ENCODE data around the gene COX6B1. TPM values are rescaled to one million over a fixed set of nuclear protein-coding genes. Genes with fewer than 3 reads are reported as not detected.

Gene COX6B1
- total RNA-seq, 3 donors from 2014 or later (not counting 1 experiment from before 2014, with no cell fraction given) = 213 to 247 (median 215) TPM

DNA sequence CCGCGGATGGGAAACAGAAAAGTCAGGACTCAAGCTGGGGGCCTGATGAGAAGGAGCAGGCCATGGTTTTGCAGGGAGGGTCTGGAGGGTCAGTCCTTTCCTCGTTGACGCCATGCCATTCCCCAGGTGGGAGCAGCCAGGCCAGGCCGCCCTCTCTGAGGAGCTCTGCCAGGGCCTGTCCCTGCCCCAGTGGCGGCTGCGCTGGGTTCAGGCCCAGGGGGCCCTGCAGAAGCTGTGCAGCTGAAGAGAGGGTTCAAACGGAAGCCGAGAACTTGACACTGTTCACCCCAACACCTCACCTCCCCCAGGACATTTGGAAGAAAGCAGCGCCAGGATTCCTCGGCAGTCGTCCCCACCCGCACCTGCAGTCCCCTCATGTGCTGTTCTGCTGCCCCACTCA lies 25.4 kb upstream of the COX6B1 start:
- TF ChIP-seq, protein P1, sequence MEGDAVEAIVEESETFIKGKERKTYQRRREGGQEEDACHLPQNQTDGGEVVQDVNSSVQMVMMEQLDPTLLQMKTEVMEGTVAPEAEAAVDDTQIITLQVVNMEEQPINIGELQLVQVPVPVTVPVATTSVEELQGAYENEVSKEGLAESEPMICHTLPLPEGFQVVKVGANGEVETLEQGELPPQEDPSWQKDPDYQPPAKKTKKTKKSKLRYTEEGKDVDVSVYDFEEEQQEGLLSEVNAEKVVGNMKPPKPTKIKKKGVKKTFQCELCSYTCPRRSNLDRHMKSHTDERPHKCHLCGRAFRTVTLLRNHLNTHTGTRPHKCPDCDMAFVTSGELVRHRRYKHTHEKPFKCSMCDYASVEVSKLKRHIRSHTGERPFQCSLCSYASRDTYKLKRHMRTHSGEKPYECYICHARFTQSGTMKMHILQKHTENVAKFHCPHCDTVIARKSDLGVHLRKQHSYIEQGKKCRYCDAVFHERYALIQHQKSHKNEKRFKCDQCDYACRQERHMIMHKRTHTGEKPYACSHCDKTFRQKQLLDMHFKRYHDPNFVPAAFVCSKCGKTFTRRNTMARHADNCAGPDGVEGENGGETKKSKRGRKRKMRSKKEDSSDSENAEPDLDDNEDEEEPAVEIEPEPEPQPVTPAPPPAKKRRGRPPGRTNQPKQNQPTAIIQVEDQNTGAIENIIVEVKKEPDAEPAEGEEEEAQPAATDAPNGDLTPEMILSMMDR (IDR thresholded peaks at IDR 0.05) = no peak
- H3K27me3 Mint-ChIP-seq (ENCODE audit: low read depth in 2 of 2) = no peaks in the 10 kb centered on the region
- no peak overlapping the region for H3K27ac Mint-ChIP-seq
- H3K4me3 ChIP-seq (ENCODE audit: low read length) = no peak overlapping the region
- ATAC-seq (no peak), DNase-seq (no peak)
- 98% methylated on average over 13 of the region's 13 CpGs for WGBS (ENCODE audit: insufficient coverage)
- no peaks in the 10 kb centered on the region for H3K9me3 Mint-ChIP-seq
- H3K36me3 ChIP-seq (ENCODE audit: control insufficient read depth, insufficient read depth, low read length) = peaks cover 4% of the 10 kb centered on the region
- H3K27me3 ChIP-seq (ENCODE audit: control insufficient read depth, insufficient read depth, low read length) = no peaks in the 10 kb centered on the region
- intact Hi-C loops (cut with micrococcal nuclease) = no loop called here
- no peak overlapping the region for H3K4me3 Mint-ChIP-seq
- H3K36me3 Mint-ChIP-seq = no peaks in the 10 kb centered on the region
- no peaks in the 10 kb centered on the region for H3K9me3 ChIP-seq (ENCODE audit: control insufficient read depth, insufficient read depth, low read length)
- no peak overlapping the region for H3K27ac ChIP-seq (ENCODE audit: low read length)
- H3K4me1 Mint-ChIP-seq = no peaks in the 10 kb centered on the region
- peaks cover under 1% of the 10 kb centered on the region for H3K4me1 ChIP-seq (ENCODE audit: control insufficient read depth, insufficient read depth, low read length)

DNA sequence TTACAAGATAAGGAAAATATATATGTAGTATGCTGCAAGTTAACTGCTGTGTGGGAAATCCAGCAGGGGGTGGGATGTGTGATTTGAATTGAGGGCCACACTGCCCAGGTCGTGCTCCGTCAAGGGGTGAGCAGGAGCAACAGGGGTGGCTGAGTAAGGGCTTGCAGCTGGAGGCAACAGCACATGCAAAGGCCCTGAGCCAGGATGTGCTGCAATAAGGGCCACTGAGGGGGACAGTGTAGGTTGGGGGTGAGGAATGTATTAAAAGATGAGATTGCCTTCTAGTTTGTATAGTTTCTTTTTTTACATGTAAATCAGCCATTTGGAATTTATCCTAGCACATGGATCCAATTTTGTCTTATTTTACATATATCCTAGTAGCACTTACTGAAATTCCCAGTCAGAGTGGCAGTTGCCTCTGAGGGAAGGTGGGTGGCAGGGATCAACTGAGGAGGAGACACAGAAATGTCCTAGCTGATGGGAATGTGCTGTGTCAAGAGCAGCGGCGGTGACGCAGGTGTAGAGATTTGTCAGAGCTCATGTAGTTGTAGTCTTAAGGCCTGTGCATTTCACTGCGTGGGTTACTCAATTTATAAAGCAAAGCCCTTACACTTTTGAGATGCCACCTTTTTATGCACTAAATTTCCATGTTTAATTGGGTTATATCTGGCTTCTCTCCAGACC lies 24.7 kb upstream of the COX6B1 start:
- intact Hi-C loops (cut with micrococcal nuclease) = no loop called here
- H3K9me3 Mint-ChIP-seq = no peaks in the 10 kb centered on the region
- H3K27me3 ChIP-seq (ENCODE audit: control insufficient read depth, insufficient read depth, low read length) = no peaks in the 10 kb centered on the region
- no peak overlapping the region for H3K4me3 ChIP-seq (ENCODE audit: low read length)
- H3K27ac Mint-ChIP-seq = no peak overlapping the region
- TF ChIP-seq, protein P1 (IDR thresholded peaks at IDR 0.05) = no peak
- no peaks in the 10 kb centered on the region for H3K27me3 Mint-ChIP-seq (ENCODE audit: low read depth in 2 of 2)
- H3K4me1 Mint-ChIP-seq = peaks cover 6% of the 10 kb centered on the region in 2 donors
- no peaks in the 10 kb centered on the region for H3K9me3 ChIP-seq (ENCODE audit: control insufficient read depth, insufficient read depth, low read length)
- 95% methylated on average over 6 of the region's 6 CpGs for WGBS (ENCODE audit: insufficient coverage)
- no peak overlapping the region for H3K4me3 Mint-ChIP-seq
- H3K27ac ChIP-seq (ENCODE audit: low read length) = no peak overlapping the region
- ATAC-seq (no peak), DNase-seq (no peak)
- H3K36me3 ChIP-seq (ENCODE audit: control insufficient read depth, insufficient read depth, low read length) = peaks cover 2% of the 10 kb centered on the region
- H3K36me3 Mint-ChIP-seq = no peaks in the 10 kb centered on the region
- peaks cover 8% of the 10 kb centered on the region for H3K4me1 ChIP-seq (ENCODE audit: control insufficient read depth, insufficient read depth, low read length)

DNA sequence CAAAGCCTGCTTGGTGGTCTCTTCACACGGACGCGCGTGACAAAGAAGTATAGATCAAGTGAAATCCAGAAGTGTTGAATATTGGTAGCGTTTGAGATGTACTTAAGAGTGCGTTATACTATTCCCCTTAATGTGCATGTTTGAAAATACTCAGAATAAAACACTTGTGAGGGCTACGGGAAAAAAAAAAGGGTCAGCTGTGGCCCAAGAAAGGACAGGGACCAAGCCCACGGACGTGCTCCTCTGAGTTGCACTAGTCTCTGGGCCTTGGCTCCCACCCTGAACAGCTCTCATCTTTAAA lies 19.9 kb upstream of the COX6B1 start:
- intact Hi-C loops (cut with micrococcal nuclease) = loop anchor here (1.0 to 2.0 kb wide), 4 partner anchors 16 to 89 kb away; partner anchors contain the start of genes COX6B1 and HAUS5
- no peaks in the 10 kb centered on the region for H3K9me3 Mint-ChIP-seq
- peak overlapping the region; percentile 86 for H3K4me3 ChIP-seq (ENCODE audit: low read length)

More for the DNA sequence above, 19.9 kb upstream of the COX6B1 start:
- ATAC-seq (no peak), DNase-seq (no peak)
- Histone ChIP-seq H3K36me3 (ENCODE audit: control insufficient read depth, insufficient read depth, low read length) (peaks cover 28% of the 10 kb centered on the region), H3K27ac (ENCODE audit: low read length) (peak overlapping the region; percentile 89), H3K4me1 (ENCODE audit: control insufficient read depth, insufficient read depth, low read length) (peaks cover 23% of the 10 kb centered on the region), H3K9me3 (ENCODE audit: control insufficient read depth, insufficient read depth, low read length) (no peaks in the 10 kb centered on the region), H3K27me3 (ENCODE audit: control insufficient read depth, insufficient read depth, low read length) (no peaks in the 10 kb centered on the region)
- H3K27me3 Mint-ChIP-seq (ENCODE audit: low read depth in 2 of 2) = no peaks in the 10 kb centered on the region
- H3K27ac Mint-ChIP-seq = peak overlapping the region; percentile 96 to 97
- 25% methylated on average over 9 of the region's 9 CpGs for WGBS (ENCODE audit: insufficient coverage)
- TF ChIP-seq, protein P1 (IDR thresholded peaks at IDR 0.05) = no peak
- peaks cover 11% of the 10 kb centered on the region for H3K36me3 Mint-ChIP-seq
- peak overlapping the region; percentile 99 for H3K4me3 Mint-ChIP-seq
- peaks cover 26 to 39% of the 10 kb centered on the region in 2 donors for H3K4me1 Mint-ChIP-seq
